HepG2 (cell line): ENCODE data around the gene GDF7. TPM values are rescaled to one million over a fixed set of nuclear protein-coding genes. Genes with fewer than 3 reads are reported as not detected.

ENCODE experiments used
- BCL3 ChIP-seq: sonication (generic); formaldehyde crosslinking; IDR thresholded peaks from 2 replicates; pipeline ENCODE4 v1.5.1; 2020; ENCODE audit warnings: mild to moderate bottlenecking, missing genetic modification reagents, moderate library complexity
- CREB1 ChIP-seq, 2 experiments: fragments of 450-650 bp in 1 of 2; IDR thresholded peaks; 2 replicates each; pipeline ENCODE4 v1.6.1; 2016 to 2017; ENCODE audit warnings: control low read depth in 1 of 2, mild to moderate bottlenecking in 1 of 2, missing compliant biosample characterization in 1 of 2, missing genetic modification characterization in 1 of 2
- GABPA ChIP-seq, 2 experiments: IDR thresholded peaks; 2 replicates each; pipeline ENCODE4 v1.6.1; 2011 to 2016; ENCODE audit warnings: low read depth in 2 of 2, low read length in 1 of 2, missing biosample characterization in 1 of 2, missing genetic modification characterization in 1 of 2
- GMEB2 ChIP-seq: IDR thresholded peaks from 2 replicates; pipeline ENCODE4 v1.6.1; 2016; ENCODE audit warnings: missing biosample characterization, missing genetic modification reagents, low read depth
- MLX ChIP-seq: IDR thresholded peaks from 2 replicates; pipeline ENCODE4 v1.6.1; 2016
- MNT ChIP-seq: fragments of 450-650 bp; IDR thresholded peaks from 2 replicates; pipeline ENCODE4 v1.6.1; 2016
- PHF8 ChIP-seq: sonication (generic); formaldehyde crosslinking; IDR thresholded peaks from 2 replicates; pipeline ENCODE4 v1.5.0; 2020; ENCODE audit warnings: missing genetic modification reagents
- POGZ ChIP-seq: sonication (generic); formaldehyde crosslinking; IDR thresholded peaks from 2 replicates; pipeline ENCODE4 v1.4.0; 2020; ENCODE audit warnings: mild to moderate bottlenecking, missing genetic modification reagents
- TCF7 ChIP-seq: sonication (generic); IDR thresholded peaks from 2 replicates; pipeline ENCODE4 v1.6.1; 2016; ENCODE audit warnings: antibody characterized with exemption, low read depth
- ZBTB10 ChIP-seq: sonication (generic); formaldehyde crosslinking; IDR thresholded peaks from 2 replicates; pipeline ENCODE4 v1.4.0; 2020; ENCODE audit warnings: missing genetic modification reagents, borderline replicate concordance
- ZIK1 ChIP-seq: sonication (generic); formaldehyde crosslinking; IDR thresholded peaks from 2 replicates; pipeline ENCODE4 v1.5.0; 2020; ENCODE audit warnings: mild to moderate bottlenecking, low read depth, missing genetic modification reagents, borderline replicate concordance
- ZMYM3 ChIP-seq: sonication (generic); formaldehyde crosslinking; IDR thresholded peaks from 2 replicates; pipeline ENCODE4 v1.5.1; 2020; ENCODE audit warnings: mild to moderate bottlenecking, missing genetic modification reagents
- ZNF441 ChIP-seq: sonication (generic); formaldehyde crosslinking; IDR thresholded peaks from 2 replicates; pipeline ENCODE4 v1.7.0; 2021; ENCODE audit warnings: missing genetic modification reagents, borderline replicate concordance
- ZNF557 ChIP-seq: sonication (generic); formaldehyde crosslinking; IDR thresholded peaks from 2 replicates; pipeline ENCODE4 v1.4.0; 2020; ENCODE audit warnings: missing genetic modification reagents
- ZNF572 ChIP-seq: sonication (generic); formaldehyde crosslinking; IDR thresholded peaks from 2 replicates; pipeline ENCODE4 v1.5.1; 2020; ENCODE audit warnings: mild to moderate bottlenecking, missing genetic modification reagents
- ZNF704 ChIP-seq: sonication (generic); formaldehyde crosslinking; IDR thresholded peaks from 2 replicates; pipeline ENCODE4 v1.8.1; 2023; ENCODE audit warnings: mild to moderate bottlenecking, inconsistent platforms, moderate library complexity, missing genetic modification reagents, borderline replicate concordance
- ZNF788 ChIP-seq: sonication (generic); formaldehyde crosslinking; IDR thresholded peaks from 2 replicates; pipeline ENCODE4 v1.5.0; 2020; ENCODE audit warnings: mild to moderate bottlenecking, missing genetic modification reagents, borderline replicate concordance
- ZNF816 ChIP-seq: sonication (generic); formaldehyde crosslinking; IDR thresholded peaks from 2 replicates; pipeline ENCODE4 v1.8.0; 2022; ENCODE audit warnings: missing genetic modification reagents, mild to moderate bottlenecking, borderline replicate concordance
- polyA plus RNA-seq, 8 experiments: library from polyadenylated mRNA; depleted of rRNA in 3 of 8; stranded (reverse) in 7 of 8; unstranded in 1 of 8; fragments of >200 nt; fragmentation: Illumina TruSeq in 4 of 8; extraction: Trizol in 4 of 8; gene quantifications; 2 replicates each; pipeline versions ENCODE4 v1.2.1 to v1.2.3, GENCODE V29; 2011 to 2016; ENCODE audit warnings: low read depth in 4 of 8, missing spikeins in 1 of 8, mixed read lengths in 1 of 8; ENCODE audit not compliant: insufficient read depth in 1 of 8
- total RNA-seq, 5 experiments: library from RNA; depleted of rRNA; stranded (reverse); fragments of >200 nt; fragmentation: Illumina TruSeq; extraction: Trizol; gene quantifications; 2 replicates each; pipeline ENCODE4 v1.2.3, GENCODE V29; 2016; ENCODE audit warnings: low read depth in 1 of 5

GDF7 gene
- total and polyA plus RNA-seq, 2 of the 13 experiments (the other 11 are each of a cell fraction or from before 2014, with no cell fraction given), result 1.6 to 15.0 TPM

GRCh38 chr2:20650877-20651730, 15.8 kb upstream of the GDF7 start, which contains the start of gene HS1BP3 (continued):
- TF ChIP-seq MLX (CRISPR knock-in tag), result peak; percentile 13; the same call in 1 of the 2 replicates
- peak; percentile 12; the same call in 1 of the 2 replicates for TF ChIP-seq ZNF788 (CRISPR knock-in tag)
- TF ChIP-seq ZNF816 (CRISPR knock-in tag), result peak; percentile 96; the same call in 1 of the 2 replicates
- TF ChIP-seq BCL3 (CRISPR knock-in tag), result peak; percentile 96
- no peak for TF ChIP-seq GABPA (IDR thresholded peaks at IDR 0.05; ENCODE audit: low read depth, low read length)
- no peak for TF ChIP-seq GABPA (CRISPR knock-in tag; IDR thresholded peaks at IDR 0.05; ENCODE audit: low read depth)
- TF ChIP-seq MNT, result no peak
- TF ChIP-seq PHF8 (CRISPR knock-in tag), result peak; percentile 89
- no peak for TF ChIP-seq TCF7
- peak; percentile 80 for TF ChIP-seq POGZ (CRISPR knock-in tag)
- 0 out of 2 replicates have a peak, but pooled peaks have one; percentile 57 for TF ChIP-seq GMEB2 (CRISPR knock-in tag)
- 0 out of 2 replicates have a peak, but pooled peaks have one; percentile 38 for TF ChIP-seq ZBTB10 (CRISPR knock-in tag)
- peak; percentile 82 for TF ChIP-seq ZMYM3 (CRISPR knock-in tag)
- TF ChIP-seq ZIK1 (CRISPR knock-in tag), result peak; percentile 94
- TF ChIP-seq ZNF572 (CRISPR knock-in tag), result peak; percentile 33; the same call in 1 of the 2 replicates
- peak; percentile 80; the same call in 1 of the 2 replicates for TF ChIP-seq ZNF441
- peak; percentile 25; the same call in 1 of the 2 replicates for TF ChIP-seq ZNF704 (CRISPR knock-in tag)
- peak; percentile 88; the same call in 1 of the 2 replicates for TF ChIP-seq CREB1 (IDR thresholded peaks at IDR 0.05)
- TF ChIP-seq CREB1 (CRISPR knock-in tag; IDR thresholded peaks at IDR 0.05), result no peak
- TF ChIP-seq ZNF557, result peak; percentile 71; the same call in 1 of the 2 replicates
